Gastrocnemius medialis (tissue), 4 donors: ENCODE results near the gene AGO3. TPM values are rescaled to one million over a fixed set of nuclear protein-coding genes. Genes with fewer than 3 reads are reported as not detected.

Experiments used
- ATAC-seq, 2 donors: fragments of 150-250 bp; one replicate each; pipeline ENCODE4 v1.9.1; 2016
- DNase-seq, 2 donors: peaks; one replicate each; pipeline ENCODE4 v3.0.0-alpha.2; 2019
- H3K27ac ChIP-seq, 4 donors: fragments of 200-600 bp; sonication (generic); 1 replicate in 1 of 4; 2 replicates in 3 of 4; pipeline ENCODE4 v1.5.1; 2016 to 2018; ENCODE audit warnings: mild to moderate bottlenecking in 2 of 4, moderate library complexity in 1 of 4
- H3K27me3 ChIP-seq, 3 donors: fragments of 200-600 bp; sonication (generic) in 2 of 3; 1 replicate in 1 of 3; 2 replicates in 2 of 3; pipeline versions ENCODE4 v1.5.1 to v1.6.0; 2016 to 2019; ENCODE audit warnings: mild to moderate bottlenecking in 1 of 3, moderate library complexity in 1 of 3
- H3K36me3 ChIP-seq, 2 donors: fragments of 200-600 bp; sonication (generic) in 1 of 2; one replicate each; pipeline ENCODE4 v1.5.1; 2017 to 2018
- H3K4me1 ChIP-seq, 2 donors: fragments of 200-600 bp; sonication (generic) in 1 of 2; one replicate each; pipeline ENCODE4 v1.5.1; 2016 to 2017; ENCODE audit warnings: mild to moderate bottlenecking in 2 of 2
- H3K4me3 ChIP-seq, 4 donors: fragments of 200-600 bp; sonication (generic) in 3 of 4; 1 replicate in 1 of 4; 2 replicates in 3 of 4; pipeline ENCODE4 v1.5.1; 2016 to 2019; ENCODE audit warnings: mild to moderate bottlenecking in 2 of 4
- H3K9me3 ChIP-seq, 3 donors: fragments of 200-600 bp; sonication (generic) in 2 of 3; 1 replicate in 1 of 3; 2 replicates in 2 of 3; pipeline ENCODE4 v1.5.1; 2016 to 2019
- POLR2A ChIP-seq, 2 donors: fragments of 450-650 bp; IDR thresholded peaks; one replicate each; pipeline ENCODE4 v1.6.1; 2017; ENCODE audit warnings: antibody characterized with exemption in 2 of 2, mild to moderate bottlenecking in 2 of 2, moderate library complexity in 2 of 2
- in situ Hi-C, 4 donors: fragments of 200-750 bp; cut with MboI; loops; one replicate each; pipeline versions ENCODE4 v1.15.0 to v1.8.0; 2017; ENCODE audit warnings: low sequenced_read_pairs in 4 of 4
- intact Hi-C: fragments of 100-400 bp; cut with DNase I; formaldehyde crosslinking; loops from one replicate; pipeline ENCODE4 v1.15.1; 2023; ENCODE audit warnings: low total_unique reads
- total RNA-seq, 4 donors: library from RNA; depleted of rRNA; stranded (reverse); fragments of >200 nt; gene quantifications; one replicate each; pipeline versions ENCODE4 v1.1.0 to v1.2.3, GENCODE V29; 2016
- TF ChIP-seq, protein P1 (sequence below), 5 experiments: fragments of 450-650 bp in 3 of 5; fragments of 200-600 bp in 2 of 5; sonication (generic) in 2 of 5; IDR thresholded peaks in 4 of 5; conservative IDR thresholded peaks in 1 of 5; 1 replicate in 4 of 5; 2 replicates in 1 of 5; pipeline ENCODE4 v1.5.1; 2016 to 2019; ENCODE audit warnings: antibody characterized with exemption in 5 of 5, mild to moderate bottlenecking in 3 of 5, moderate library complexity in 3 of 5

AGO3 gene
- total RNA-seq, 4 donors from 2014 or later: 12.8 to 18.8 (median 13.6) TPM

DNA sequence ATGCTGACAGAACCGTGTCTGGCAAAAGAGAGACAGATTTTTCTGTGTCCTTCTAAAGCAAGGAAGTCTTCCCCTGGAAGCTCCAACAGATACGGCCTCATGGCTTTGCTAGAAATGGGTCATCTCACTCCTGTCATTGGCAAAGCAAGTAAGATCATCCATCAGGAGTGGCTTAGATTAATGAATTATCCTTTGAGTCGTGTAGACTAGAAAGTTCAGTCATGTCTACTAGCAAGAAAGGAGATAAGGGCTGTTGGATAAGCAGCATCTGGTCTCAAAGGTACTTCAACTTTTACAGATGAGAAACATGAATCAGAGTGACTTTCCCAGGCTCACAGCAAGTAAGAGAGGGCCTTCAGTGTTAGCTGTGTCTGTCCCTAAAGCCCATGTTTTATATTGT, 3.4 kb upstream of the AGO3 start:
- H3K27ac ChIP-seq: no peak overlapping the region
- in situ Hi-C loops (no loop called here), intact Hi-C loops (no loop called here)
- ATAC-seq (no peak), DNase-seq (no peak)
- no peaks in the 10 kb centered on the region for H3K27me3 ChIP-seq
- TF ChIP-seq, protein P1, sequence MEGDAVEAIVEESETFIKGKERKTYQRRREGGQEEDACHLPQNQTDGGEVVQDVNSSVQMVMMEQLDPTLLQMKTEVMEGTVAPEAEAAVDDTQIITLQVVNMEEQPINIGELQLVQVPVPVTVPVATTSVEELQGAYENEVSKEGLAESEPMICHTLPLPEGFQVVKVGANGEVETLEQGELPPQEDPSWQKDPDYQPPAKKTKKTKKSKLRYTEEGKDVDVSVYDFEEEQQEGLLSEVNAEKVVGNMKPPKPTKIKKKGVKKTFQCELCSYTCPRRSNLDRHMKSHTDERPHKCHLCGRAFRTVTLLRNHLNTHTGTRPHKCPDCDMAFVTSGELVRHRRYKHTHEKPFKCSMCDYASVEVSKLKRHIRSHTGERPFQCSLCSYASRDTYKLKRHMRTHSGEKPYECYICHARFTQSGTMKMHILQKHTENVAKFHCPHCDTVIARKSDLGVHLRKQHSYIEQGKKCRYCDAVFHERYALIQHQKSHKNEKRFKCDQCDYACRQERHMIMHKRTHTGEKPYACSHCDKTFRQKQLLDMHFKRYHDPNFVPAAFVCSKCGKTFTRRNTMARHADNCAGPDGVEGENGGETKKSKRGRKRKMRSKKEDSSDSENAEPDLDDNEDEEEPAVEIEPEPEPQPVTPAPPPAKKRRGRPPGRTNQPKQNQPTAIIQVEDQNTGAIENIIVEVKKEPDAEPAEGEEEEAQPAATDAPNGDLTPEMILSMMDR (IDR thresholded peaks at IDR 0.05 in 4 of 5, conservative IDR thresholded peaks at IDR 0.05 in 1 of 5): no peak
- TF ChIP-seq POLR2A (IDR thresholded peaks at IDR 0.05): no peak
- no peaks in the 10 kb centered on the region for H3K36me3 ChIP-seq
- no peak overlapping the region for H3K4me3 ChIP-seq
- H3K9me3 ChIP-seq: no peaks in the 10 kb centered on the region
- peaks cover 15% of the 10 kb centered on the region in 2 donors for H3K4me1 ChIP-seq

DNA sequence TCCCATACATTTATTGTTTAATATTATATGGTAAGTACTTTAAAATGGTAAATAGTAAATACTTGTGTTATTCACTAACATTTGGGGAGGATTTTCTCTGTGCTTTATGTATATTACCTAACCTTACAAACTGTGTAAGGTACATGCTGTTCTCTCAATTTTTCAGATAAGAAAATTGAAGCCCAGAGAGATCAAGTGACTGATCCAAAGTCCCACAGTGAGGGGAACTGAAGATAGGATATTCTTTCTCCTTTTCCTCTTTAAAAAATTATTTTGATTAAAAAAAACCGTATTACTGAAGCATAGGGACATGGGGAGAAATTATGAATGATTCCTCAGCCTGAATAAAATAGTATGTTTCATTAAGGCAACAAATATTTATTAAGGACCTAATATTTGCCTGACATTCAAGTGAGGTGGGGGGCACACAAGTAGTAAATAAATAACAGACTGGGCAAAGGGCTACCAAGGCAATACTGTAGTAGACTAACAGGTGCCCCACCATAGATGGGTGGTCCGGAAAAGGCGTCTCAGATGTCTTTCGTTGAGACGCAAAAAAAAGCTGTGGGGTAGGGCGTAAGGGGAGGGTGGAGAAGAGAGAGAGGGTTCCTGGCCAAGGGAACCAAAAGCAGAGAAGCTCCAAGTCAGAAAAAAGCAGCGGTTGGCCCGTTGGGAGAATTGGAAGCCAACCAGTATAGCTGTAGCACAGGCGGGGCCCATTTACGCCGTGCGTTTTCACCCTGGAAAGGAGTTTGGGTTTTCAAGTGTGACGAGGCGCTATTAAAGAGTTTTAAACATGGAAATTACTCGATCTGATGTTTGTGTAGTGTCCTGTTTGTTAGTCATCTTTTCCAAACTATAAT, 944 bp upstream of the AGO3 start:
- ATAC-seq (peak; percentile 57 to 59), DNase-seq (peak; percentile 14 to 57)
- Histone ChIP-seq H3K36me3 (no peaks in the 10 kb centered on the region), H3K9me3 (no peaks in the 10 kb centered on the region), H3K4me3 (peak overlapping the region; percentile 71 to 85 (median 81)), H3K4me1 (peaks cover 16 to 19% of the 10 kb centered on the region in 2 donors), H3K27me3 (no peaks in the 10 kb centered on the region), H3K27ac (peak overlapping the region; percentile 90 to 97 (median 96))
- intact Hi-C loops (loop anchor here (2.0 kb wide), 2 partner anchors 47 to 159 kb away; partner anchors contain the start of genes ADPRS and AGO1), in situ Hi-C loops (no loop called here)
- no peak for TF ChIP-seq POLR2A (IDR thresholded peaks at IDR 0.05)
- TF ChIP-seq, protein P1 (IDR thresholded peaks at IDR 0.05 in 4 of 5, conservative IDR thresholded peaks at IDR 0.05 in 1 of 5): no peak

DNA sequence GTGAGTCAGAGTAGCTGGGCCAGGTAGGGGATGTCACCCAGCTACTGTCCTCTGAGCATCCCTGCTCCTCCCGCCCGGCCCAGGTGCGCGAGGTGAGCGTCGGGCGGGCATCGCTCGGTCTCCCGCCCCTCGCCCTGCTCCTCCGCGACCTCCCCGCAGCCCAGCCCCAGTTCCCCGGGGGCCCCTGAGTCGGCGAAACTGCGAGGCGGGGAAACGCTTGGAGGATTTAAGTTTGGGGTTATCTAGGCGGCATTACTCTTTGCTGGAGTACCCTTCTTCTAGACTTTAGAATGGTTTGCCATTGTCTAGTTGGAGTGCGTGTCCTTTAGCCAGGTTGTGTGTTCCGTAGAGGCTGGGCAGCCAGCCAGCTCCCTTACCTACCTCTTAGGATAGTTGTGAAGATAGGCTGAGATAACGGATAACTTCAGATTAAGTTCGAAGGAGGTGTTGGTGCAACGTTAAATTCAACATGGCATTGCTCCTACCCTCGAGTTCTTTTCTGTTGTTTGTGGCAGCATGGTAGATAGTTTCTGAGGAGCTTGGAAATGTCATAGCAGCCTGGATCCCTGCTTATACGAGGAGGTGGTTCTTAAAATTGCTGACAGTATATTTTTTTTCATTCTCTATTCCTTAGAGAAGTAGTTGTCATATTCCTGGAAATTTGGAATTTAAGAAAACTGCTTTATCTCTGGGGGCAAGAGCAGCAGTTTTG, 697 bp downstream of the AGO3 start:
- Histone ChIP-seq H3K9me3 (no peaks in the 10 kb centered on the region), H3K27me3 (no peaks in the 10 kb centered on the region), H3K36me3 (no peaks in the 10 kb centered on the region), H3K27ac (peak overlapping the region; percentile 90 to 97 (median 96)), H3K4me1 (peaks cover 23 to 24% of the 10 kb centered on the region in 2 donors), H3K4me3 (peak overlapping the region; percentile 71 to 85 (median 81))
- peak in 1 of 2 donors; percentile 19 for DNase-seq
- intact Hi-C loops (loop anchor here (1.0 to 2.0 kb wide), 3 partner anchors 49 to 290 kb away; partner anchors contain the start of genes ADPRS, AGO1 and PSMB2), in situ Hi-C loops (no loop called here)
- TF ChIP-seq, protein P1 (IDR thresholded peaks at IDR 0.05 in 4 of 5, conservative IDR thresholded peaks at IDR 0.05 in 1 of 5): no peak
- no peak for TF ChIP-seq POLR2A (IDR thresholded peaks at IDR 0.05)
- peak in 1 of 2 donors; percentile 23 for ATAC-seq

DNA sequence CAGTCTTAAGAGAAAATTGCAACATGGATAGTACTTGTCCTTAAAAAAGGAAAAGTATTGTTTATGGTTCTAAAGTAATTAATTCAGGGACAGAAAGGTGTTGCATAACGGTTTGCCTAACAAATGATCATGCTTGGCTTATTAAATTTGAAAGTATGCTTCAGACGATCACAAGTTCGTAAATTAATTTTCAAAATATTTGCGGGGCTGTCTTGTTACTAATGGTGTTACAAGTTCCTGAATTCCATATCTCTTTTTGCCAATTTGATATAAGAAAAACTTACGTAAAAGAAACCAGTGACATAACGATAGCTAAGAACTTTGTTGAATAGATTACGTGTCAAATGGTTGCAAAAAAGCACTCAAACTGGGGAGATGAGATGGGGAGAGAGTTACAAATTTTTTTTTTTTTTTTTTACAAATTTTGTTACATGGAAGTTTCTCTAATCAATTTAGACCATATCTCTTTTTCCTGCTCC, 1.3 kb downstream of the AGO3 start:
- TF ChIP-seq, protein P1 (IDR thresholded peaks at IDR 0.05 in 4 of 5, conservative IDR thresholded peaks at IDR 0.05 in 1 of 5): no peak
- Histone ChIP-seq H3K27me3 (no peaks in the 10 kb centered on the region), H3K4me3 (peak overlapping the region; percentile 71 to 85 (median 81)), H3K9me3 (no peaks in the 10 kb centered on the region), H3K36me3 (no peaks in the 10 kb centered on the region), H3K4me1 (peaks cover 23 to 24% of the 10 kb centered on the region in 2 donors), H3K27ac (peak overlapping the region; percentile 90 to 97 (median 96))
- ATAC-seq (no peak), DNase-seq (no peak)
- in situ Hi-C loops: no loop called here
- intact Hi-C loops: no loop called here
